RWPE2 (cell line): ENCODE data around the gene SETD1B.

Experiments used
- ATAC-seq: fragments of 200-7000 bp; cut with Tn5 transposase; 3 replicates; pipeline ENCODE4 v1.9.1; 2021; ENCODE audit warnings: low read depth
- DNase-seq: peaks from one replicate; pipeline ENCODE4 v3.0.0-alpha.2; 2020; ENCODE audit warnings: low spot score
- H3K27ac ChIP-seq: fragments of 450-650 bp; 2 replicates; pipeline ENCODE4 v1.5.1; 2017; ENCODE audit warnings: mild to moderate bottlenecking; ENCODE audit not compliant: poor library complexity, severe bottlenecking
- H3K27me3 ChIP-seq: fragments of 250-450 bp; sonication (Bioruptor Pico); 2 replicates; pipeline ENCODE4 v1.5.1; 2021; ENCODE audit warnings: mild to moderate bottlenecking, moderate library complexity; ENCODE audit not compliant: insufficient read depth, poor library complexity, severe bottlenecking
- H3K36me3 ChIP-seq: fragments of 250-450 bp; sonication (Bioruptor Pico); 2 replicates; pipeline ENCODE4 v1.5.1; 2020; ENCODE audit warnings: low read depth, mild to moderate bottlenecking, moderate library complexity
- H3K4me1 ChIP-seq: fragments of 250-450 bp; sonication (Bioruptor Pico); 2 replicates; pipeline ENCODE4 v1.5.1; 2021; ENCODE audit warnings: mild to moderate bottlenecking, moderate library complexity; ENCODE audit not compliant: insufficient read depth, poor library complexity, severe bottlenecking
- H3K4me3 ChIP-seq: fragments of 250-450 bp; sonication (Bioruptor Pico); 2 replicates; pipeline ENCODE4 v1.5.1; 2021; ENCODE audit warnings: mild to moderate bottlenecking, moderate library complexity; ENCODE audit not compliant: severe bottlenecking
- H3K9me3 ChIP-seq: fragments of 250-450 bp; sonication (Bioruptor Pico); 2 replicates; pipeline ENCODE4 v1.5.1; 2021; ENCODE audit warnings: mild to moderate bottlenecking, moderate library complexity; ENCODE audit not compliant: severe bottlenecking
- CTCF ChIP-seq: fragments of 450-650 bp; IDR thresholded peaks from one replicate; pipeline ENCODE4 v1.5.1; 2017; ENCODE audit warnings: mild to moderate bottlenecking, moderate library complexity; ENCODE audit not compliant: poor library complexity, severe bottlenecking

The SETD1B gene

GRCh38 chr12:121783766-121784165, 20.0 kb upstream of the SETD1B start:
- no peak for TF ChIP-seq CTCF
- Histone ChIP-seq H3K36me3 (peaks cover 31% of the 10 kb centered on the region), H3K4me1 (peaks cover 45% of the 10 kb centered on the region), H3K4me3 (no peak overlapping the region), H3K27ac (peak overlapping the region; percentile 75), H3K9me3 (no peaks in the 10 kb centered on the region), H3K27me3 (no peaks in the 10 kb centered on the region)
- DNase-seq, result no peak
- ATAC-seq, result no peak

- Histone ChIP-seq H3K36me3 (peaks cover 24% of the 10 kb centered on the region), H3K4me1 (peaks cover 45% of the 10 kb centered on the region), H3K27me3 (no peaks in the 10 kb centered on the region), H3K27ac (peak overlapping the region; percentile 75), H3K9me3 (no peaks in the 10 kb centered on the region), H3K4me3 (no peak overlapping the region)
- TF ChIP-seq CTCF, result no peak
- DNase-seq, result no peak
- peak; percentile 69 for ATAC-seq
Observed at GRCh38 chr12:121784460-121784859, 19.3 kb upstream of the SETD1B start.

- Histone ChIP-seq H3K4me1 (peaks cover 42% of the 10 kb centered on the region), H3K36me3 (peaks cover 9% of the 10 kb centered on the region), H3K27ac (peak overlapping the region; percentile 75), H3K9me3 (no peaks in the 10 kb centered on the region), H3K4me3 (no peak overlapping the region), H3K27me3 (no peaks in the 10 kb centered on the region)
- DNase-seq (peak; percentile 98), ATAC-seq (peak; percentile 81)
- peak; percentile 21 for TF ChIP-seq CTCF
Observed at GRCh38 chr12:121786440-121786825, 17.4 kb upstream of the SETD1B start.

- no peaks in the 10 kb centered on the region for H3K9me3 ChIP-seq
- H3K4me3 ChIP-seq, result no peak overlapping the region
- H3K36me3 ChIP-seq, result peaks cover 9% of the 10 kb centered on the region
- DNase-seq, result no peak
- peaks cover 42% of the 10 kb centered on the region for H3K4me1 ChIP-seq
- ATAC-seq, result no peak
- no peaks in the 10 kb centered on the region for H3K27me3 ChIP-seq
- peak overlapping the region; percentile 75 for H3K27ac ChIP-seq
- TF ChIP-seq CTCF, result no peak
Observed at GRCh38 chr12:121787063-121788025, 16.5 kb upstream of the SETD1B start.

GRCh38 chr12:121788176-121788818, 15.5 kb upstream of the SETD1B start:
- TF ChIP-seq CTCF, result no peak
- H3K4me3 ChIP-seq, result no peak overlapping the region
- H3K36me3 ChIP-seq, result peaks cover 9% of the 10 kb centered on the region
- no peak for ATAC-seq
- H3K9me3 ChIP-seq, result no peaks in the 10 kb centered on the region
- H3K27me3 ChIP-seq, result no peaks in the 10 kb centered on the region
- DNase-seq, result no peak
- H3K4me1 ChIP-seq, result peaks cover 39% of the 10 kb centered on the region
- peak overlapping the region; percentile 2 for H3K27ac ChIP-seq
